Colonic mucosa (tissue), 4 donors: ENCODE results near the gene EEF1G. TPM values are rescaled to one million over a fixed set of nuclear protein-coding genes. Genes with fewer than 3 reads are reported as not detected.
"Not testable (repeated sequence)": the region's sequence is repeated elsewhere in the genome, so short reads cannot be mapped to it uniquely, and the experiment has no call there.

Experiments used
- DNase-seq: peaks from one replicate; pipeline ENCODE4 v3.0.0-alpha.2; 2020
- H3K27ac ChIP-seq: fragments of 200-600 bp; one replicate; pipeline ENCODE4 v1.8.0; 2021
- H3K27me3 ChIP-seq: fragments of 200-600 bp; one replicate; pipeline ENCODE4 v1.8.0; 2021
- H3K36me3 ChIP-seq: fragments of 200-600 bp; one replicate; pipeline ENCODE4 v1.8.0; 2021
- H3K4me1 ChIP-seq: fragments of 200-600 bp; one replicate; pipeline ENCODE4 v1.8.0; 2021; ENCODE audit warnings: mild to moderate bottlenecking
- H3K4me3 ChIP-seq: fragments of 200-600 bp; one replicate; pipeline ENCODE4 v1.8.0; 2021
- H3K9ac ChIP-seq, 2 donors: one replicate each; pipeline ENCODE4 v1.7.0; 2013; ENCODE audit warnings: control low read depth in 2 of 2, low read depth in 2 of 2, low read length in 2 of 2
- H3K9me3 ChIP-seq: fragments of 200-600 bp; one replicate; pipeline ENCODE4 v1.8.0; 2021
- intact Hi-C: fragments of 100-400 bp; cut with DNase I; formaldehyde crosslinking; loops from one replicate; pipeline ENCODE4 v1.14.1; 2022
- total RNA-seq, 2 donors: library from RNA; stranded (reverse); fragmentation: NEBNext Ultra II Directional in 1 of 2; extraction: Animal tissue kit (Norgen Biotek cat#: 25700) in 1 of 2; gene quantifications; one replicate each; pipeline ENCODE4 v1.2.1, GENCODE V29; 2021
- TF ChIP-seq, protein P1 (sequence below): fragments of 200-600 bp; IDR thresholded peaks from one replicate; pipeline ENCODE4 v1.8.0; 2022; ENCODE audit warnings: antibody characterized with exemption, mild to moderate bottlenecking
- donor health status: healthy.
- donor health status: DM: no; HTN: no; CAD: no.
- donor health status: DM: no; HTN: no; CAD: no.

Gene EEF1G
- total RNA-seq, 2 donors from 2014 or later = 1,328 to 1,358 TPM

- TF ChIP-seq, protein P1, sequence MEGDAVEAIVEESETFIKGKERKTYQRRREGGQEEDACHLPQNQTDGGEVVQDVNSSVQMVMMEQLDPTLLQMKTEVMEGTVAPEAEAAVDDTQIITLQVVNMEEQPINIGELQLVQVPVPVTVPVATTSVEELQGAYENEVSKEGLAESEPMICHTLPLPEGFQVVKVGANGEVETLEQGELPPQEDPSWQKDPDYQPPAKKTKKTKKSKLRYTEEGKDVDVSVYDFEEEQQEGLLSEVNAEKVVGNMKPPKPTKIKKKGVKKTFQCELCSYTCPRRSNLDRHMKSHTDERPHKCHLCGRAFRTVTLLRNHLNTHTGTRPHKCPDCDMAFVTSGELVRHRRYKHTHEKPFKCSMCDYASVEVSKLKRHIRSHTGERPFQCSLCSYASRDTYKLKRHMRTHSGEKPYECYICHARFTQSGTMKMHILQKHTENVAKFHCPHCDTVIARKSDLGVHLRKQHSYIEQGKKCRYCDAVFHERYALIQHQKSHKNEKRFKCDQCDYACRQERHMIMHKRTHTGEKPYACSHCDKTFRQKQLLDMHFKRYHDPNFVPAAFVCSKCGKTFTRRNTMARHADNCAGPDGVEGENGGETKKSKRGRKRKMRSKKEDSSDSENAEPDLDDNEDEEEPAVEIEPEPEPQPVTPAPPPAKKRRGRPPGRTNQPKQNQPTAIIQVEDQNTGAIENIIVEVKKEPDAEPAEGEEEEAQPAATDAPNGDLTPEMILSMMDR = no peak
- DNase-seq = peak; percentile 56
- peaks cover 6% of the 10 kb centered on the region for H3K36me3 ChIP-seq
- peaks cover 53% of the 10 kb centered on the region for H3K4me1 ChIP-seq
- H3K4me3 ChIP-seq = no peak overlapping the region
- H3K27ac ChIP-seq = peak overlapping the region; percentile 92
- H3K9me3 ChIP-seq = no peaks in the 10 kb centered on the region
- H3K9ac ChIP-seq = peak overlapping the region; percentile 52 to 90
- H3K27me3 ChIP-seq = no peaks in the 10 kb centered on the region
- intact Hi-C loops = no loop called here
Observed at GRCh38 chr11:62553839-62554361, 19.8 kb downstream of the EEF1G start.

- intact Hi-C loops = no loop called here
- Histone ChIP-seq H3K27ac (peak overlapping the region; percentile 92), H3K4me1 (peaks cover 53% of the 10 kb centered on the region), H3K9me3 (no peaks in the 10 kb centered on the region), H3K27me3 (no peaks in the 10 kb centered on the region), H3K4me3 (peak overlapping the region; percentile 8), H3K36me3 (no peaks in the 10 kb centered on the region), H3K9ac (peak overlapping the region; percentile 72 to 90)
- TF ChIP-seq, protein P1 = no peak
- DNase-seq = peak; percentile 90
Observed at GRCh38 chr11:62553080-62553838, 20.4 kb downstream of the EEF1G start.

DNA sequence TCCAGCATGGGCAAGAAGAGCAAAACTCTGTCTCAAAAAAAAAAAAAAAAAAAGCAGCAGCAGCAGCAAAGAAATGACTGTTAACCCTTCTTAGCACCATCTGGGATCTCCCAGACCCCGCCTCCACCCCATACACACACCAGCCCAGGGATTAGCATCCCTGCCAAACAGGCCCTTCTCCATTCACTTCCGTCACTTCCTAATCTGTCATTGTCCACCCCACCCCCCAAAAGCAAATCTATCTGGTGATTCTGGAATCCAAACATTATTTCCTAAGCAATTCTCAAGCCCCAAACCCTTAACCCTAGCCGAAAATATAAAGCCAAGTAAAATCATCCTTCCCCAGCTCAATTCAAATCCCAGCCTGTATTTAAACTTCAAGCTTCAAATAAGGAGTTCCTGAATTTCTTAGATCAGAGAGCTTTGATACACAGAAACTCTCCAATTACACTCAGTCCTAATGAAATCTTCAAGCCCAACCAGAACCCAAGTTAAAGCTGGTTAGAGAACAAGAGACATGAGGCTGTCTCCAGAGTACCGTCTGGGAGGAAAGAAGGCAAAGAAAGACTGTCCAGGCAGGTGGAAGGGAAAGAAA, 21.1 kb downstream of the EEF1G start:
- Histone ChIP-seq H3K27ac (peak overlapping the region; percentile 92), H3K4me1 (peaks cover 60% of the 10 kb centered on the region), H3K27me3 (no peaks in the 10 kb centered on the region), H3K9ac (peak overlapping the region; percentile 72 to 90), H3K36me3 (no peaks in the 10 kb centered on the region), H3K4me3 (peak overlapping the region; percentile 8), H3K9me3 (no peaks in the 10 kb centered on the region)
- TF ChIP-seq, protein P1 = no peak
- intact Hi-C loops = no loop called here
- DNase-seq = peak; percentile 65

GRCh38 chr11:62550478-62550877, 23.2 kb downstream of the EEF1G start:
- peaks cover 46% of the 10 kb centered on the region for H3K4me1 ChIP-seq
- intact Hi-C loops, H3K27ac ChIP-seq, H3K36me3 ChIP-seq, H3K4me3 ChIP-seq, H3K9ac ChIP-seq, H3K9me3 ChIP-seq, DNase-seq, H3K27me3 ChIP-seq: not testable (repeated sequence)

GRCh38 chr11:62548545-62549335, 25.0 kb downstream of the EEF1G start:
- no peaks in the 10 kb centered on the region for H3K27me3 ChIP-seq
- H3K4me3 ChIP-seq = no peak overlapping the region
- TF ChIP-seq, protein P1 = no peak
- peak overlapping the region in 1 of 2 donors; percentile 58 for H3K9ac ChIP-seq
- H3K9me3 ChIP-seq = no peaks in the 10 kb centered on the region
- H3K27ac ChIP-seq = peak overlapping the region; percentile 96
- intact Hi-C loops = no loop called here
- no peaks in the 10 kb centered on the region for H3K36me3 ChIP-seq
- H3K4me1 ChIP-seq = peaks cover 38% of the 10 kb centered on the region
- DNase-seq = peak; percentile 85
